Gastroesophageal sphincter (tissue), 4 donors: ENCODE measurements around the gene EVI5L. TPM values are rescaled to one million over a fixed set of nuclear protein-coding genes. Genes with fewer than 3 reads are reported as not detected.

ENCODE experiments used
- ATAC-seq: fragments of 150-250 bp; one replicate; pipeline ENCODE4 v1.9.1; 2016; ENCODE audit warnings: mild to moderate bottlenecking, moderate library complexity
- H3K27ac ChIP-seq, 4 donors: fragments of 200-600 bp; sonication (generic) in 3 of 4; 1 replicate in 3 of 4; 2 replicates in 1 of 4; pipeline ENCODE4 v1.5.1; 2016 to 2019
- H3K27me3 ChIP-seq: fragments of 200-600 bp; sonication (generic); one replicate; pipeline ENCODE4 v1.5.1; 2019
- H3K36me3 ChIP-seq, 2 donors: fragments of 200-600 bp; sonication (generic); one replicate each; pipeline ENCODE4 v1.5.1; 2019; ENCODE audit warnings: control low read depth in 1 of 2
- H3K4me1 ChIP-seq, 3 donors: fragments of 200-600 bp; sonication (generic); 1 replicate in 2 of 3; 2 replicates in 1 of 3; pipeline ENCODE4 v1.5.1; 2016 to 2019; ENCODE audit warnings: control low read depth in 2 of 3
- H3K4me3 ChIP-seq, 2 donors: fragments of 200-600 bp; sonication (generic); one replicate each; pipeline ENCODE4 v1.5.1; 2019; ENCODE audit warnings: mild to moderate bottlenecking in 1 of 2, moderate library complexity in 1 of 2
- H3K9me3 ChIP-seq, 3 donors: fragments of 200-600 bp; sonication (generic); one replicate each; pipeline ENCODE4 v1.5.1; 2017 to 2019; ENCODE audit warnings: control low read depth in 2 of 3
- EP300 ChIP-seq: sonication (generic); formaldehyde crosslinking; IDR thresholded peaks from one replicate; pipeline ENCODE4 v1.6.1; 2017; ENCODE audit warnings: antibody characterized with exemption, mild to moderate bottlenecking
- POLR2A ChIP-seq, 2 donors: fragments of 450-650 bp; IDR thresholded peaks; one replicate each; pipeline ENCODE4 v1.6.1; 2017; ENCODE audit warnings: antibody characterized with exemption in 2 of 2, mild to moderate bottlenecking in 2 of 2, moderate library complexity in 1 of 2
- POLR2AphosphoS5 ChIP-seq: sonication (generic); formaldehyde crosslinking; IDR thresholded peaks from one replicate; pipeline ENCODE4 v1.6.1; 2017; ENCODE audit warnings: antibody characterized with exemption
- WGBS, 2 donors: methylation state at CpG; one replicate each; pipeline ENCODE4 v1.1.5; 2018; ENCODE audit warnings: low coverage in 1 of 2; 5-methylcytosine and 5-hydroxymethylcytosine counted together
- total RNA-seq, 4 donors: library from RNA; depleted of rRNA; stranded (reverse); fragments of >200 nt; gene quantifications; one replicate each; pipeline ENCODE4 v1.1.0, GENCODE V29; 2016
- TF ChIP-seq, protein P1 (sequence below), 4 experiments: fragments of 200-600 bp in 2 of 4; fragments of 450-650 bp in 2 of 4; sonication (generic) in 1 of 4; IDR thresholded peaks; one replicate each; pipeline ENCODE4 v1.5.1; 2017 to 2019; ENCODE audit warnings: antibody characterized with exemption in 4 of 4, mild to moderate bottlenecking in 2 of 4, moderate library complexity in 2 of 4

Gene EVI5L
- total RNA-seq, 4 donors from 2014 or later, result 17.3 to 46.3 (median 22.2) TPM

- H3K27ac ChIP-seq, result peak overlapping the region in 3 of 4 donors; percentile 58 to 76 (median 70)
- peak; percentile 55 for ATAC-seq
- H3K4me3 ChIP-seq, result peak overlapping the region; percentile 25 to 55
- WGBS, 2 donors, result no CpG with 5 or more reads among the region's 47 CpGs
- H3K4me1 ChIP-seq, result peaks cover 0 to 63% (median 23%) of the 10 kb centered on the region in 3 donors
- H3K36me3 ChIP-seq, result no peaks in the 10 kb centered on the region
- TF ChIP-seq, protein P1, sequence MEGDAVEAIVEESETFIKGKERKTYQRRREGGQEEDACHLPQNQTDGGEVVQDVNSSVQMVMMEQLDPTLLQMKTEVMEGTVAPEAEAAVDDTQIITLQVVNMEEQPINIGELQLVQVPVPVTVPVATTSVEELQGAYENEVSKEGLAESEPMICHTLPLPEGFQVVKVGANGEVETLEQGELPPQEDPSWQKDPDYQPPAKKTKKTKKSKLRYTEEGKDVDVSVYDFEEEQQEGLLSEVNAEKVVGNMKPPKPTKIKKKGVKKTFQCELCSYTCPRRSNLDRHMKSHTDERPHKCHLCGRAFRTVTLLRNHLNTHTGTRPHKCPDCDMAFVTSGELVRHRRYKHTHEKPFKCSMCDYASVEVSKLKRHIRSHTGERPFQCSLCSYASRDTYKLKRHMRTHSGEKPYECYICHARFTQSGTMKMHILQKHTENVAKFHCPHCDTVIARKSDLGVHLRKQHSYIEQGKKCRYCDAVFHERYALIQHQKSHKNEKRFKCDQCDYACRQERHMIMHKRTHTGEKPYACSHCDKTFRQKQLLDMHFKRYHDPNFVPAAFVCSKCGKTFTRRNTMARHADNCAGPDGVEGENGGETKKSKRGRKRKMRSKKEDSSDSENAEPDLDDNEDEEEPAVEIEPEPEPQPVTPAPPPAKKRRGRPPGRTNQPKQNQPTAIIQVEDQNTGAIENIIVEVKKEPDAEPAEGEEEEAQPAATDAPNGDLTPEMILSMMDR (IDR thresholded peaks at IDR 0.05), result peak in 1 of 4 experiments; percentile 18
- no peak for TF ChIP-seq POLR2A (IDR thresholded peaks at IDR 0.05)
- H3K9me3 ChIP-seq, result no peaks in the 10 kb centered on the region
- H3K27me3 ChIP-seq, result peaks cover 71% of the 10 kb centered on the region
Measured at GRCh38 chr19:7869453-7869909, 39.5 kb downstream of the EVI5L start.

DNA sequence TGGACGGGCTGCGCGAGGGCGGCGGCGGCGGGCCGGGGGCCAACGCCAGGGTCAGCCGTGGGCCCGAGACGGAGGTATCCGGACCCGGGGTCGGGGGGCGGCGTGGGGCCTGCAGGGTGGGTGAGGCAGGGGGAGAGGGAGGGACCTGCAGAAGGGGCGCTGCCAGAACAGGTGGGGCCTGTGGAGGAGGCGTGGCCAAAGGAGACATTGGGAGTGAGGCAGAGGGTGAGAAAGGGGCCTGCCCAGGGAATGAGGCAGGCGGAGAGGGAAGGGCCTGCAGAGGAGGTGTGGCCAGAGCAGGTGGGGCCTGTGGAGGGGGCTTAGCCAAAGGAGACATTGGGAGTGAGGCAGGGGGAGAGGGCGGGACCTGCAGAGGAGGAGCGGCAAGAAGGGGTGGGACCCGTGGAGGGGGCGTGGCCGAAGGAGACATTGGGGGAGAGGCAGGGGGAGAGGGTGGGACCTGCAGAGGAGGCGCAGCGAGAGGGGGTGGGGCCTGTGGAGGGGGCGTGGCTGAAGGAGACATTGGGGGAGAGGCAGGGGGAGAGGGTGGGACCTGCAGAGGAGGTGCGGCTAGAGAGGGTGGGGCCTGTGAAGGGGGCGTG, 40.0 kb downstream of the EVI5L start:
- no peaks in the 10 kb centered on the region for H3K9me3 ChIP-seq
- no peaks in the 10 kb centered on the region for H3K36me3 ChIP-seq
- H3K27me3 ChIP-seq, result peaks cover 71% of the 10 kb centered on the region
- peaks cover 0 to 67% (median 24%) of the 10 kb centered on the region in 3 donors for H3K4me1 ChIP-seq
- TF ChIP-seq POLR2A (IDR thresholded peaks at IDR 0.05), result no peak
- TF ChIP-seq, protein P1 (IDR thresholded peaks at IDR 0.05), result no peak
- TF ChIP-seq POLR2AphosphoS5, result no peak
- TF ChIP-seq EP300, result no peak
- H3K4me3 ChIP-seq, result peak overlapping the region; percentile 25 to 55
- WGBS, 2 donors, result 16 to 51% methylated on average over 3 to 7 of the region's 30 CpGs
- no peak for ATAC-seq
- H3K27ac ChIP-seq, result peak overlapping the region in 3 of 4 donors; percentile 58 to 76 (median 70)

DNA sequence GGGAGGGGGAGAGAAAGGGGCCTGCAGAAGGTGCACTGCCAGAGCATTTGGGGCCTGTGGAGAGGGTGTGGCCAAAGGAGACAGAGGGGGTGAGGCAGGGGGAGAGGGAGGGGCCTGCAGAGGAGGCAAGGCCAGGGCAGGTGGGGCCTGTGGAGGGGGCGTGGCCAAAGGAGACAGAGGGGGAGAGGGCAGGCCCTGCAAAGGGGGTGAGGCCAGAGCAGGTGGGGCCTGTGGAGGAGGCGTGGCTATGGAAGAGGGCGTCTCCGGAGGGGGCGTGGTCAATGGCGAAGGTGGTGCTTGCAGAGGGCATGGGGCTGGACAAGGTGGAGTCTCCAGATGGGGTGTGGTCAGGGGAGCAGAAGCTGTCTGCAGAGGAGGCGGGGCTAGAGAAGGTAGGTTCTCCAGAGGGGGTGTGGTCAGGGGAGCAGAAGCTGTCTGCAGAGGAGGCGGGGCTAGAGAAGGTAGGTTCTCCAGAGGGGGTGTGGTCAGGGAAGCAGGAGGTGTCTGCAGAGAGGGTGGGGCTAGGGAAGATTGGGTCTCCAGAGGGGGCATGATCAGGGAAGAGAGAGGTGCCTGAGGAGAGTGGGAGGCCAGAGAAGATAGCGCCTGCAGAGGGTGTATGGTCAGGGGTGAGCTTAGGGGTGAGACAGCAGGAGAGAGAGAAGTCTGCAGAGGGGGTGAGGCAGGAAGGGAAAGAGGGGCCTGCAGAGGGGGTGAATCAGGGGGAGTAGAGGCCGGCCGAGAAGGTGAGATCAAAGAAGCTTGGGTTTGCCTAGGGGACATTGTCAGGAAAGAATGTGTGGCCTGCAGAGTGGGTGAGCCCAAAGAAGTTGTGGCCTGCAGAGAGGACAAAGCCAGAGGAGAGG, 40.8 kb downstream of the EVI5L start:
- peaks cover 0 to 67% (median 24%) of the 10 kb centered on the region in 3 donors for H3K4me1 ChIP-seq
- no peak for ATAC-seq
- peak overlapping the region in 2 of 4 donors; percentile 54 to 55 for H3K27ac ChIP-seq
- no peaks in the 10 kb centered on the region for H3K36me3 ChIP-seq
- peaks cover 71% of the 10 kb centered on the region for H3K27me3 ChIP-seq
- TF ChIP-seq POLR2A (IDR thresholded peaks at IDR 0.05), result no peak
- TF ChIP-seq, protein P1 (IDR thresholded peaks at IDR 0.05), result no peak
- no peak for TF ChIP-seq POLR2AphosphoS5
- TF ChIP-seq EP300, result no peak
- WGBS, 2 donors, result 47 to 62% methylated on average over 6 to 8 of the region's 11 CpGs
- H3K9me3 ChIP-seq, result no peaks in the 10 kb centered on the region
- H3K4me3 ChIP-seq, result no peak overlapping the region

GRCh38 chr19:7871437-7872305, 41.7 kb downstream of the EVI5L start:
- H3K36me3 ChIP-seq, result no peaks in the 10 kb centered on the region
- TF ChIP-seq POLR2AphosphoS5 (no peak), EP300 (no peak), POLR2A (IDR thresholded peaks at IDR 0.05) (no peak)
- TF ChIP-seq, protein P1 (IDR thresholded peaks at IDR 0.05), result no peak
- peak; percentile 69 for ATAC-seq
- 3 to 4% methylated on average over 29 to 31 of the region's 33 CpGs for WGBS, 2 donors
- peak overlapping the region in 2 of 4 donors; percentile 54 to 55 for H3K27ac ChIP-seq
- peaks cover 0 to 67% (median 24%) of the 10 kb centered on the region in 3 donors for H3K4me1 ChIP-seq
- peaks cover 71% of the 10 kb centered on the region for H3K27me3 ChIP-seq
- no peaks in the 10 kb centered on the region for H3K9me3 ChIP-seq
- H3K4me3 ChIP-seq, result peak overlapping the region in 1 of 2 donors; percentile 34
